Natural killer cell (primary cell): ENCODE data around the gene USP9X. TPM values are rescaled to one million over a fixed set of nuclear protein-coding genes. Genes with fewer than 3 reads are reported as not detected.
"Not testable (repeated sequence)": the region's sequence is repeated elsewhere in the genome, so short reads cannot be mapped to it uniquely, and the experiment has no call there.

Experiments used
- ATAC-seq, 3 donors: fragments of 150-1000 bp in 2 of 3; fragments of 200-7000 bp in 1 of 3; cut with Tn5 transposase; 1 replicate in 1 of 3; 2 replicates in 2 of 3; pipeline ENCODE4 v1.10.0; 2021; ENCODE audit warnings: mild to moderate bottlenecking in 2 of 3, moderate library complexity in 2 of 3
- DNase-seq, 2 donors: peaks; one replicate each; pipeline versions ENCODE4 v3.0.0 to v3.0.0-alpha.2; 2013 to 2021; ENCODE audit warnings: mixed read lengths in 1 of 2
- H3K27ac ChIP-seq: one replicate; pipeline ENCODE4 v1.5.1; 2013; ENCODE audit warnings: mild to moderate bottlenecking, low read length
- H3K27me3 ChIP-seq: one replicate; pipeline ENCODE4 v1.6.1; 2013; ENCODE audit warnings: low read length; ENCODE audit not compliant: control insufficient read depth, insufficient read depth
- H3K36me3 ChIP-seq: one replicate; pipeline ENCODE4 v1.6.1; 2013; ENCODE audit warnings: low read length; ENCODE audit not compliant: control insufficient read depth, insufficient read depth
- H3K4me1 ChIP-seq: one replicate; pipeline ENCODE4 v1.6.1; 2013; ENCODE audit warnings: low read length; ENCODE audit not compliant: control insufficient read depth, insufficient read depth
- H3K4me3 ChIP-seq: one replicate; pipeline ENCODE4 v1.5.1; 2013; ENCODE audit warnings: low read length
- H3K9me3 ChIP-seq: one replicate; pipeline ENCODE4 v1.6.1; 2013; ENCODE audit warnings: low read length; ENCODE audit not compliant: control insufficient read depth, insufficient read depth
- H3K27ac Mint-ChIP-seq, 2 donors: one replicate each; pipeline ENCODE4 v1.8.0; 2022; ENCODE audit warnings: mild to moderate bottlenecking in 2 of 2, mixed read lengths in 2 of 2, moderate library complexity in 1 of 2
- H3K27me3 Mint-ChIP-seq, 2 donors: one replicate each; pipeline ENCODE4 v1.8.0; 2022; ENCODE audit warnings: low read depth in 2 of 2, mixed read lengths in 2 of 2
- H3K36me3 Mint-ChIP-seq: one replicate; pipeline ENCODE4 v1.8.0; 2022; ENCODE audit warnings: mixed read lengths
- H3K4me1 Mint-ChIP-seq, 2 donors: one replicate each; pipeline ENCODE4 v1.8.0; 2022; ENCODE audit warnings: mixed read lengths in 2 of 2
- H3K4me3 Mint-ChIP-seq: one replicate; pipeline ENCODE4 v1.8.0; 2022; ENCODE audit warnings: mild to moderate bottlenecking, moderate library complexity, mixed read lengths
- H3K9me3 Mint-ChIP-seq, 2 donors: one replicate each; pipeline ENCODE4 v1.8.0; 2022; ENCODE audit warnings: mixed read lengths in 2 of 2
- WGBS: methylation state at CpG from one replicate; pipeline ENCODE4 v1.1.7; 2013; ENCODE audit warnings: missing lambda C conversion rate; ENCODE audit not compliant: insufficient coverage; 5-methylcytosine and 5-hydroxymethylcytosine counted together
- intact Hi-C: fragments of 100-400 bp; cut with micrococcal nuclease; formaldehyde crosslinking; loops from one replicate; pipeline ENCODE4 v1.14.2; 2022
- total RNA-seq, 4 donors: library from RNA; stranded (reverse); fragments of 120-200 nt in 1 of 4; gene quantifications; one replicate each; pipeline versions ENCODE4 v1.2.3 to v1.2.4, GENCODE V29; 2013 to 2022
- TF ChIP-seq, protein P1 (sequence below): fragments of 200-600 bp; IDR thresholded peaks from one replicate; pipeline ENCODE4 v1.8.0; 2022; ENCODE audit warnings: antibody characterized with exemption

USP9X gene
- total RNA-seq, 3 donors from 2014 or later (not counting 1 experiment from before 2014, with no cell fraction given): 76.3 to 87.4 (median 81.9) TPM

GRCh38 chrX:41224605-41225004 is 139.4 kb downstream of the USP9X start:
- Histone ChIP-seq H3K9me3 (no peaks in the 10 kb centered on the region), H3K36me3 (peaks cover 32% of the 10 kb centered on the region), H3K4me3 (no peak overlapping the region), H3K27me3 (no peaks in the 10 kb centered on the region), H3K4me1 (no peaks in the 10 kb centered on the region), H3K27ac (no peak overlapping the region)
- intact Hi-C loops: no loop called here
- Mint-ChIP-seq H3K27ac (no peak overlapping the region), H3K4me1 (peaks cover 0 to 7% of the 10 kb centered on the region in 2 donors), H3K9me3 (no peaks in the 10 kb centered on the region), H3K4me3 (no peak overlapping the region), H3K27me3 (no peaks in the 10 kb centered on the region), H3K36me3 (peaks cover 19% of the 10 kb centered on the region)
- TF ChIP-seq, protein P1, sequence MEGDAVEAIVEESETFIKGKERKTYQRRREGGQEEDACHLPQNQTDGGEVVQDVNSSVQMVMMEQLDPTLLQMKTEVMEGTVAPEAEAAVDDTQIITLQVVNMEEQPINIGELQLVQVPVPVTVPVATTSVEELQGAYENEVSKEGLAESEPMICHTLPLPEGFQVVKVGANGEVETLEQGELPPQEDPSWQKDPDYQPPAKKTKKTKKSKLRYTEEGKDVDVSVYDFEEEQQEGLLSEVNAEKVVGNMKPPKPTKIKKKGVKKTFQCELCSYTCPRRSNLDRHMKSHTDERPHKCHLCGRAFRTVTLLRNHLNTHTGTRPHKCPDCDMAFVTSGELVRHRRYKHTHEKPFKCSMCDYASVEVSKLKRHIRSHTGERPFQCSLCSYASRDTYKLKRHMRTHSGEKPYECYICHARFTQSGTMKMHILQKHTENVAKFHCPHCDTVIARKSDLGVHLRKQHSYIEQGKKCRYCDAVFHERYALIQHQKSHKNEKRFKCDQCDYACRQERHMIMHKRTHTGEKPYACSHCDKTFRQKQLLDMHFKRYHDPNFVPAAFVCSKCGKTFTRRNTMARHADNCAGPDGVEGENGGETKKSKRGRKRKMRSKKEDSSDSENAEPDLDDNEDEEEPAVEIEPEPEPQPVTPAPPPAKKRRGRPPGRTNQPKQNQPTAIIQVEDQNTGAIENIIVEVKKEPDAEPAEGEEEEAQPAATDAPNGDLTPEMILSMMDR: no peak
- ATAC-seq: no peak
- no peak for DNase-seq
- no CpG with 5 or more reads among the region's 5 CpGs for WGBS

DNA sequence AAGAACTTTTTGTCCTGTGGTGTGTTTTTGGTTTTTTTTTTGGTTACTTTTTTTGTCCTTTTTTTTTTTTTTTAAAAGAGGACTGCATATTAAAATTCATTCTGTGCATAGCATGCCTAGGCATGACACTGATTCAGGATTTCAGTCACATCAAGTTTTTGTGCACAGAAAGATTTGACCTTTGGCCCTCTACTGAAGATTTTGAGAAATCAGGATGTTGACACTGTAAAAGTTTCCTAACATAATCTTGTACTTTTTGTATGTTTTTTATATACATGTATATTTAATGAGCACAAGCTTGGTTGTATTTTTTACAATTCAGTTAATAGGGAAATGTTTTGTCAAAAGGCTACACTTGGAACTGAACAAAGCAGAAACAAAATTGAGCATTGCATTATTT is 148.7 kb downstream of the USP9X start:
- intact Hi-C loops: no loop called here
- H3K9me3 ChIP-seq: no peaks in the 10 kb centered on the region
- Mint-ChIP-seq H3K27me3 (no peaks in the 10 kb centered on the region), H3K36me3 (peaks cover 10% of the 10 kb centered on the region), H3K27ac (no peak overlapping the region), H3K4me1 (no peaks in the 10 kb centered on the region), H3K4me3 (no peak overlapping the region), H3K9me3 (no peaks in the 10 kb centered on the region)
- DNase-seq (no peak), ATAC-seq (no peak)
- H3K27me3 ChIP-seq: no peaks in the 10 kb centered on the region
- H3K4me1 ChIP-seq: no peaks in the 10 kb centered on the region
- no peak overlapping the region for H3K4me3 ChIP-seq
- peaks cover 24% of the 10 kb centered on the region for H3K36me3 ChIP-seq
- TF ChIP-seq, protein P1: no peak
- no peak overlapping the region for H3K27ac ChIP-seq

DNA sequence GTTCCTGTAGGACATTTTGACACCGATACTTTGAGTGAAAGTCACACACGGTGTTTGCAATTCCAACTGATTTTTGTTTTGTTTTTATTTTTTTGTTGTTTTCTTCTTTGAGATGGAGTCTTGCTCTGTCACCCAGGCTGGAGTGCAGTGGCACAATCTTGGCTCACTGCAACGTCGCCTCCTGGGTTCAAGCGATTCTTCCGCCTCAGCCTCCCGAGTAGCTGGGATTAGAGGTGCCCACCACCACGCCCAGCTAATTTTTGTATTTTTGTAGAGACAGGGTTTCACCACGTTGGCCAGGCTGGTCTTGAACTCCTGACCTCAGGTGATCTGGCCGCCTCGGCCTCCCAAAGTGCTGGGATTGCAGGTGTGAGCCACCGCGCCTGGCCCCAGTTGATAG is 149.2 kb downstream of the USP9X start:
- H3K4me1 Mint-ChIP-seq, H3K27me3 ChIP-seq, H3K4me3 Mint-ChIP-seq, H3K9me3 ChIP-seq, H3K9me3 Mint-ChIP-seq, intact Hi-C loops, ATAC-seq, H3K4me3 ChIP-seq, H3K27me3 Mint-ChIP-seq, H3K27ac ChIP-seq, DNase-seq, H3K36me3 Mint-ChIP-seq, H3K4me1 ChIP-seq: not testable (repeated sequence)
- H3K36me3 ChIP-seq: peaks cover 23% of the 10 kb centered on the region
- WGBS: 95% methylated on average over 12 of the region's 13 CpGs
- H3K27ac Mint-ChIP-seq: peak overlapping the region in 1 of 2 donors; percentile 51

DNA sequence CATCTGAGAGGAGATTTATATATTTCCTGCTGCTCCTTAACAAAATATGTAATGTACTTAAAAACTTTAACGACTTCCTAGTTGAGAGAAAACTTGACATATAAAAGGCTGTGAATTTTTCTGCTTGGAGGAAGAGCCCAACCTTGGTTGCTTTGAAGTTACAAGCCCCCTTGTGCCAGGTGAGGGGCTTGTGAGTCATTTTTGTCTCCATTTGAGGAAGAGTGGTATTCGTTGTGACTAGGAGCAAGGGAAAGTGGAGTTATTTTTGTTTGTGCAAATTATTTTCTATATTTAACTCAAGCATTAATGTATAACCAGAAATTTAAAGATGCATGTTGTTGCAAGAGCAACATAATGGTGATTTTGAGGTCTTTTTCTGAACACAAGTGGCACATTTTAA is 149.7 kb downstream of the USP9X start:
- H3K4me3 ChIP-seq: no peak overlapping the region
- Mint-ChIP-seq H3K27ac (peak overlapping the region in 1 of 2 donors; percentile 51), H3K4me1 (no peaks in the 10 kb centered on the region), H3K4me3 (no peak overlapping the region), H3K9me3 (no peaks in the 10 kb centered on the region), H3K27me3 (no peaks in the 10 kb centered on the region), H3K36me3 (peaks cover 10% of the 10 kb centered on the region)
- intact Hi-C loops: no loop called here
- DNase-seq: no peak
- H3K27ac ChIP-seq: no peak overlapping the region
- WGBS: no CpG with 5 or more reads among the region's 2 CpGs
- H3K36me3 ChIP-seq: peaks cover 21% of the 10 kb centered on the region
- ATAC-seq: no peak
- TF ChIP-seq, protein P1: no peak
- no peaks in the 10 kb centered on the region for H3K4me1 ChIP-seq
- no peaks in the 10 kb centered on the region for H3K9me3 ChIP-seq
- no peaks in the 10 kb centered on the region for H3K27me3 ChIP-seq
